GM15510 (cell line): Measurements from ENCODE around the gene SLIT3.

Source experiments
- POLR2A ChIP-seq: IDR thresholded peaks from 3 replicates; pipeline ENCODE4 v1.6.1; 2011; ENCODE audit warnings: borderline replicate concordance; ENCODE audit not compliant: insufficient read length; ENCODE audit errors: extremely low read depth

Gene SLIT3

GRCh38 chr5:169051351-169051750 is 249.6 kb downstream of the SLIT3 start:
- no peak for TF ChIP-seq POLR2A

- no peak for TF ChIP-seq POLR2A
These were observed 250.3 kb downstream of the SLIT3 start for GRCh38 chr5:169050636-169051035.

- TF ChIP-seq POLR2A = no peak
These were observed 250.8 kb downstream of the SLIT3 start for GRCh38 chr5:169050146-169050571.

- TF ChIP-seq POLR2A = no peak
These were observed 251.2 kb downstream of the SLIT3 start for GRCh38 chr5:169049712-169050111.

- TF ChIP-seq POLR2A = no peak
These were observed 252.5 kb downstream of the SLIT3 start for GRCh38 chr5:169048181-169049125.

GRCh38 chr5:169044962-169045361 is 256.0 kb downstream of the SLIT3 start:
- TF ChIP-seq POLR2A = no peak

- no peak for TF ChIP-seq POLR2A
These were observed 259.8 kb downstream of the SLIT3 start for GRCh38 chr5:169041180-169041579.

GRCh38 chr5:169039592-169039991 is 261.3 kb downstream of the SLIT3 start:
- TF ChIP-seq POLR2A = no peak

- TF ChIP-seq POLR2A = no peak
These were observed 263.5 kb downstream of the SLIT3 start for GRCh38 chr5:169037466-169037865.

- no peak for TF ChIP-seq POLR2A
These were observed 264.7 kb downstream of the SLIT3 start for GRCh38 chr5:169036079-169036805.

- no peak for TF ChIP-seq POLR2A
These were observed 271.2 kb downstream of the SLIT3 start for GRCh38 chr5:169029661-169030274.

- no peak for TF ChIP-seq POLR2A
These were observed 271.9 kb downstream of the SLIT3 start for GRCh38 chr5:169029037-169029436.

GRCh38 chr5:169027501-169028061 is 273.4 kb downstream of the SLIT3 start:
- TF ChIP-seq POLR2A = no peak

GRCh38 chr5:169025491-169025890 is 275.4 kb downstream of the SLIT3 start:
- no peak for TF ChIP-seq POLR2A

- TF ChIP-seq POLR2A = no peak
These were observed 276.5 kb downstream of the SLIT3 start for GRCh38 chr5:169024421-169024820.

GRCh38 chr5:169022718-169023117 is 278.2 kb downstream of the SLIT3 start:
- TF ChIP-seq POLR2A = no peak

GRCh38 chr5:169020102-169020501 is 280.8 kb downstream of the SLIT3 start:
- no peak for TF ChIP-seq POLR2A
